ENCODE results near the gene GRB10.
A peak's percentile ranks its signal among the peaks of the same experiment; 100 is the strongest.

The GRB10 gene

GRCh38 chr7:50803359-50804337, 21.0 kb upstream of the GRB10 start:
- H3K27ac ChIP-seq (ENCODE audit: low read length), result no peak overlapping the region
- DNase-seq (ENCODE audit: low read depth, low spot score), result no peak
- H3K27me3 ChIP-seq (ENCODE audit: control insufficient read depth, insufficient read depth, low read length), result no peaks in the 10 kb centered on the region
- H3K4me3 ChIP-seq (ENCODE audit: low read length), result no peak overlapping the region
- H3K9me3 ChIP-seq (ENCODE audit: control insufficient read depth, insufficient read depth, low read length), result no peaks in the 10 kb centered on the region
- H3K4me1 ChIP-seq (ENCODE audit: control insufficient read depth, insufficient read depth, low read length), result no peaks in the 10 kb centered on the region; the same call in 1 of the 2 replicates
- H3K36me3 ChIP-seq (ENCODE audit: control insufficient read depth, insufficient read depth, low read length), result no peaks in the 10 kb centered on the region; the same call in 1 of the 2 replicates
- no CpG with 5 or more reads among the region's 5 CpGs for WGBS (ENCODE audit: insufficient coverage, insufficient read length)

- no peak for DNase-seq (ENCODE audit: low read depth, low spot score)
- no CpG with 5 or more reads among the region's 1 CpG for WGBS (ENCODE audit: insufficient coverage, insufficient read length)
- Histone ChIP-seq H3K9me3 (ENCODE audit: control insufficient read depth, insufficient read depth, low read length) (no peaks in the 10 kb centered on the region), H3K36me3 (ENCODE audit: control insufficient read depth, insufficient read depth, low read length) (no peaks in the 10 kb centered on the region; the same call in 1 of the 2 replicates), H3K27me3 (ENCODE audit: control insufficient read depth, insufficient read depth, low read length) (no peaks in the 10 kb centered on the region), H3K4me3 (ENCODE audit: low read length) (no peak overlapping the region), H3K27ac (ENCODE audit: low read length) (no peak overlapping the region), H3K4me1 (ENCODE audit: control insufficient read depth, insufficient read depth, low read length) (no peaks in the 10 kb centered on the region; the same call in 1 of the 2 replicates)
Measured at GRCh38 chr7:50801907-50802306, 19.2 kb upstream of the GRB10 start.

DNA sequence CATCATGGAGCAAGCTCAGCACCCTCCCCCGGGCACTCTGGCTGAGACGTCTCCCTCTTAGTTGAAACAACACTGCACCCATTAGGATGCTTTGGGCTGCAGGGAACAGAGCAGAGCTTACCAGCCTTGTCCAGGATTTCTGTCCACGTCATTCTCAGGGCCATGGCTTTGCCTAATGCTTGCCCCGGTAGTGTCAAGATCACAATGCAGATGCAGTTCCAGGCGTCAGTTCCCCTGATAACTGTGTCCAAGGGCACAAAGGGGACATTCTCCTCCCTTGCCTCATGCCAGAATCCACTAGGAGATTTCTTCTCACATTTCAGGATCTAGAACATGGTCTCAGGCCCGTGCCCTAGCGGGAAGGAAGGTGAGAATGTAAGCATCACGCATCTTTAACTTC, 17.2 kb upstream of the GRB10 start:
- WGBS (ENCODE audit: insufficient coverage, insufficient read length), result no CpG with 5 or more reads among the region's 8 CpGs
- H3K27ac ChIP-seq (ENCODE audit: low read length), result no peak overlapping the region
- H3K36me3 ChIP-seq (ENCODE audit: control insufficient read depth, insufficient read depth, low read length), result no peaks in the 10 kb centered on the region
- no peak overlapping the region for H3K4me3 ChIP-seq (ENCODE audit: low read length)
- DNase-seq (ENCODE audit: low read depth, low spot score), result no peak
- no peaks in the 10 kb centered on the region for H3K4me1 ChIP-seq (ENCODE audit: control insufficient read depth, insufficient read depth, low read length)
- peaks cover 2% of the 10 kb centered on the region; the same call in 1 of the 2 replicates for H3K27me3 ChIP-seq (ENCODE audit: control insufficient read depth, insufficient read depth, low read length)
- no peaks in the 10 kb centered on the region for H3K9me3 ChIP-seq (ENCODE audit: control insufficient read depth, insufficient read depth, low read length)

DNA sequence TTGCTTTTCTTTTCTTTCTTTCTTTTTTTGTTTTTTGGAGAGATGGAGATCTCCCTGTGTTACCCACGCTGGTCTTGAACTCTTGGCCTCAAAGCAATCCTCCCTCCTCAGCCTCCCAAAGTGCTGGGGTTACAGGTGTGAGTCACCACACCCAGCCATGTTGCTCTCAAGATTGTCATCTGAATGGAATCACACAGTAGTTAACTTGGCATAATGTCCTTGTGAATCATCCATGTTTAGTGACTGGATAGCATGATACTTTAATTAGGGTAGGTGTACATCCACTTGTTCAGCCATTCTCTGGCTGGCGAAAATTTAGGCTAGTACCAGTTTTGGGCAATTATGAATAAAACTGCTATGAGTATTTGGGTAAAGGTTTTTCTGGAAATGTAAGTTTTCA, 15.4 kb upstream of the GRB10 start:
- Histone ChIP-seq H3K27ac (ENCODE audit: low read length) (no peak overlapping the region), H3K36me3 (ENCODE audit: control insufficient read depth, insufficient read depth, low read length) (no peaks in the 10 kb centered on the region), H3K9me3 (ENCODE audit: control insufficient read depth, insufficient read depth, low read length) (no peaks in the 10 kb centered on the region), H3K27me3 (ENCODE audit: control insufficient read depth, insufficient read depth, low read length) (peaks cover 11% of the 10 kb centered on the region), H3K4me3 (ENCODE audit: low read length) (no peak overlapping the region), H3K4me1 (ENCODE audit: control insufficient read depth, insufficient read depth, low read length) (no peaks in the 10 kb centered on the region; the same call in 1 of the 2 replicates)
- no peak for DNase-seq (ENCODE audit: low read depth, low spot score)
- no CpG with 5 or more reads among the region's 2 CpGs for WGBS (ENCODE audit: insufficient coverage, insufficient read length)

DNA sequence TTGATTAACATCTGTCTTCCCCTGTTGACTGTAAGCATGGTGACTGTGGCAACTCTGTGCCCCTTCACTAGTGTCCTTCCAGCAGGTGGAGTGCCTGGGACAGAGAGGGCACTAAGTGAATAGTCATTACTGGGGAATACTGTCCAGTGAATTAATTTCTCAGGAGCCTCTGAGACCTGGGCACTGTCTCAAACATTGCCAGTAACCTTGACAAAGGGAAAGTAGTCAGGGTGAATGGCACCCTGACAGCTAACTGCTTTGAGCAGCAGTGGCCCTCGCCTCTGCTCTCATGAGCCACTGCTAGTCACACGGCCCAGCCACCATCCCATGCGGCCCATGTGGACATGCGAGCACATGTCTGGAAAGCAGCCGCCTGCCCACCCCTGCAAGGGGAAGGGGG, 13.1 kb upstream of the GRB10 start:
- H3K4me3 ChIP-seq (ENCODE audit: low read length), result no peak overlapping the region
- H3K4me1 ChIP-seq (ENCODE audit: control insufficient read depth, insufficient read depth, low read length), result no peaks in the 10 kb centered on the region; the same call in 1 of the 2 replicates
- no peak overlapping the region for H3K27ac ChIP-seq (ENCODE audit: low read length)
- no CpG with 5 or more reads among the region's 5 CpGs for WGBS (ENCODE audit: insufficient coverage, insufficient read length)
- DNase-seq (ENCODE audit: low read depth, low spot score), result no peak
- peaks cover 11% of the 10 kb centered on the region for H3K27me3 ChIP-seq (ENCODE audit: control insufficient read depth, insufficient read depth, low read length)
- no peaks in the 10 kb centered on the region for H3K9me3 ChIP-seq (ENCODE audit: control insufficient read depth, insufficient read depth, low read length)
- no peaks in the 10 kb centered on the region for H3K36me3 ChIP-seq (ENCODE audit: control insufficient read depth, insufficient read depth, low read length)

GRCh38 chr7:50795253-50795652, 12.6 kb upstream of the GRB10 start:
- Histone ChIP-seq H3K27me3 (ENCODE audit: control insufficient read depth, insufficient read depth, low read length) (peaks cover 11% of the 10 kb centered on the region), H3K9me3 (ENCODE audit: control insufficient read depth, insufficient read depth, low read length) (no peaks in the 10 kb centered on the region), H3K4me1 (ENCODE audit: control insufficient read depth, insufficient read depth, low read length) (no peaks in the 10 kb centered on the region; the same call in 1 of the 2 replicates), H3K36me3 (ENCODE audit: control insufficient read depth, insufficient read depth, low read length) (no peaks in the 10 kb centered on the region), H3K27ac (ENCODE audit: low read length) (no peak overlapping the region), H3K4me3 (ENCODE audit: low read length) (no peak overlapping the region)
- no CpG with 5 or more reads among the region's 2 CpGs for WGBS (ENCODE audit: insufficient coverage, insufficient read length)
- DNase-seq (ENCODE audit: low read depth, low spot score), result no peak

DNA sequence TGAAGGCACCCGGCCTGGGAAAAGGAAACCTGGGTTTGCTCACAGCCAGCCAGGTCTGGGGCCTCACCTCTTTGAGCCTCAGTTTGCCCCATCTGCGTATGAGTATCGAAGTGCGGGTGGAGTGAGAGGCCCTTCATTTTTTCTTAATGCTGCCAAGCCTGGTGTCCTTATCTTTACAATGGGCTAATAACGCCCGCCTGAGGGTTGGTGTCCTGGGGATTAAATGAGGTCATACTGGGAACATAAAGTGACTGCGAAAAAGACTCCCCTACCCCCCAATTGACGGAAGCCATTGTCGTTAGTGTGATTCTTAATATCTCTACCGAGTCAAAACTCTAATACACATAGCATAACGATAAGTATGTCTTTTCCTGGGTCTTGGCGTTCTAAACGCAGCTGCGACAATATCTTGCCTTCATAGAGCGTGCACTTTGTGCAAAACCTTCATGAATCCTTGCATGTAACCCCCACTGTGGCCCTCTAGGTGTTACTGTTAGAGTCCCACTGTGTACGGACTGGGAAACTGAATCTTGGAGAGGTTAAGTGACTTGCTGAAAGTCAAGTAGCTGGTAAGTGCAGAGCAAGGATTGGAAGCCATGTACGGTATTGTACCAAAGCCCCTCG, 11.4 kb upstream of the GRB10 start:
- H3K4me3 ChIP-seq (ENCODE audit: low read length), result peak overlapping the region; percentile 52; the same call in 1 of the 2 replicates
- H3K9me3 ChIP-seq (ENCODE audit: control insufficient read depth, insufficient read depth, low read length), result no peaks in the 10 kb centered on the region
- no peaks in the 10 kb centered on the region for H3K36me3 ChIP-seq (ENCODE audit: control insufficient read depth, insufficient read depth, low read length)
- no peak for DNase-seq (ENCODE audit: low read depth, low spot score)
- peaks cover 11% of the 10 kb centered on the region for H3K27me3 ChIP-seq (ENCODE audit: control insufficient read depth, insufficient read depth, low read length)
- WGBS (ENCODE audit: insufficient coverage, insufficient read length), result no CpG with 5 or more reads among the region's 18 CpGs
- no peaks in the 10 kb centered on the region; the same call in 1 of the 2 replicates for H3K4me1 ChIP-seq (ENCODE audit: control insufficient read depth, insufficient read depth, low read length)
- no peak overlapping the region for H3K27ac ChIP-seq (ENCODE audit: low read length)

DNA sequence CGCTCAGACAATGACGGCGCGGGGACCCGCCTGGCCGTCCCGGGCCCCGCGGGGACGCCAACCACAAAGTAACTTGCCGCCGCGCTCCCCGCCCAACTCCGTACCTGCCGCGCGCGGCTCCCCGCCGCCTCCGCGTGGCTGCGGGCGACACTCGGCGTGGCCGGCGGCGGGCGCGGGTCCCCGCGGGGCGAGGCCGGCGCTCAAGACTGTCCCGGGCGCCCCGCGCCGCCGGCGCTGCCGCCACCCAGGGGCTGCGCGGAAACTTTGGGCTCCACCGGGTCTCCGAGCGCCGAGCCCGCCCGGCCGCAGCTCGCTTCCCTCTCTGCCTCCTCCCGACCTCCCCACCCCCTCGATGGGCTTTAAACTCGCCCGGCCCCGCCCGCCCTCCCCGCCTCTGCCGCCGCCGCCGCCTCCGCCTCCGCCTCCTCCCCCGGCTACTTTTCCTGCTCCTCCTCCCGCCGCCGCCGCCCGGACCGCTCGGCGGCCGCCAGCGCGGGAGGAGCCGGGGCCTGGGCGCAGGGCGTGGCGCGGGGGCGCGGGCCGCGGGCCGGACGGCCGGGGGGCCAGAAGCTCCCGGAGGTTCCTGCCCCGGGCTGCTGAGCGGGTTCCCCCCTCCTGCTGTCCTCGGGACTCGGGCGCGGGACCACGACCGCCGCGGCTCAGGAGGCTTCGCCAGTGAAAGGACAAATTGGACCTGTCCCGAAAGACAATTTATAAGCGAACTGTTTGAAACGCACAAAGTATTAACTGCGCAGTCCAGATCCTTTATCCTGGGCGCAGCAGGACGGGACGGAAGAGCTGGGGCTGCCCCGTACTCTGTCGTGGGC, 10.6 kb upstream of the GRB10 start:
- no peaks in the 10 kb centered on the region; the same call in 1 of the 2 replicates for H3K4me1 ChIP-seq (ENCODE audit: control insufficient read depth, insufficient read depth, low read length)
- no peaks in the 10 kb centered on the region for H3K36me3 ChIP-seq (ENCODE audit: control insufficient read depth, insufficient read depth, low read length)
- H3K9me3 ChIP-seq (ENCODE audit: control insufficient read depth, insufficient read depth, low read length), result no peaks in the 10 kb centered on the region
- peak overlapping the region; percentile 52 for H3K4me3 ChIP-seq (ENCODE audit: low read length)
- WGBS (ENCODE audit: insufficient coverage, insufficient read length), result no CpG with 5 or more reads among the region's 113 CpGs
- no peak for DNase-seq (ENCODE audit: low read depth, low spot score)
- no peak overlapping the region for H3K27ac ChIP-seq (ENCODE audit: low read length)
- H3K27me3 ChIP-seq (ENCODE audit: control insufficient read depth, insufficient read depth, low read length), result peaks cover 11% of the 10 kb centered on the region

DNA sequence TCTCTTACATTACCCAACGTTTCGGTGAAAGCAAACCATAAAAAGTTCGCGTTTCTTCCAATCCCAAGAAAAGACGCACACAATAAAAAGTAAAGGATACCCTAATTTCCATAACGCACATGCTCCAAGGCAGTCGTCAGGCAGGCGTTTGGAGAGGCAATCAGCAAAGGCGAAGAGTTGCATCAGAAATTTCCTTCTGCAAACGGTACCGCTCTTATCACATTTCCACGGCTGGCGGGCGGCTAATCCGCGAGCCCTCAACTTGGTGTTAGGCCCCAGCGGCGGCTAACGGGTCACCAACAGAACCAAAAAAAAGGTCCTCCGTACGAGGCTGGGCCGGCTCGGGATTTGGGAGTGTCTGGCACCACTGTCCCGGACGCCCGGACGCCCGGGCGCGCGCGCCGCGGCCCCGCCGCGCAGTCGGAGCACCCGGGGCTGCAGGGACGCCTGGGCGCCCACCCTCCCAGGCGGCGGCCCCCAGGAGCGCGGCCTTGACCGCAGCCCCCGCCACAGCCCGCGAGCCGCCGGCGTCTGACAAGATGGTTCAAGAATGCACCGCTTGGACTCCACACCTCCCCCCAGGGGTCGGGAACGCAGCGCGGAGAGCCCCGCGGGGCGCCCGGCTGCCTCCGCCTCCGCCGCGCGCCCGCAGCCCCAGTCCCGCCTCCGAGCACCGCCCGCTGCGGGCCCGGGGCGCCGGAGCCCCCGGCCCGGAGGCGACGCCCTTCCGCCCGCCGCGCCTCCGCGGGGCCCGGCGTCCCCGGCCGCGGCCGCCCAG, 9.8 kb upstream of the GRB10 start:
- no peaks in the 10 kb centered on the region for H3K9me3 ChIP-seq (ENCODE audit: control insufficient read depth, insufficient read depth, low read length)
- no CpG with 5 or more reads among the region's 91 CpGs for WGBS (ENCODE audit: insufficient coverage, insufficient read length)
- no peaks in the 10 kb centered on the region; the same call in 1 of the 2 replicates for H3K4me1 ChIP-seq (ENCODE audit: control insufficient read depth, insufficient read depth, low read length)
- H3K27me3 ChIP-seq (ENCODE audit: control insufficient read depth, insufficient read depth, low read length), result peaks cover 11% of the 10 kb centered on the region
- H3K27ac ChIP-seq (ENCODE audit: low read length), result no peak overlapping the region
- H3K4me3 ChIP-seq (ENCODE audit: low read length), result peak overlapping the region; percentile 52
- DNase-seq (ENCODE audit: low read depth, low spot score), result no peak
- no peaks in the 10 kb centered on the region for H3K36me3 ChIP-seq (ENCODE audit: control insufficient read depth, insufficient read depth, low read length)

Measured in iPS DF 6.9 (cell line).